ENCODE results near the gene POLD2.

GRCh38 chr7:44097064-44097932 lies 26.1 kb downstream of the POLD2 start:
- TF ChIP-seq EP300 (IDR thresholded peaks at IDR 0.05) (no peak), CTCF (IDR thresholded peaks at IDR 0.05) (no peak)
